Epithelial cell of proximal tubule (primary cell): ENCODE data around the gene FOXA3. TPM values are rescaled to one million over a fixed set of nuclear protein-coding genes. Genes with fewer than 3 reads are reported as not detected.

ENCODE experiments used
- DNase-seq: peaks from one replicate; pipeline ENCODE4 v3.0.0-alpha.2; 2011; ENCODE audit warnings: low read depth
- H3K4me3 ChIP-seq: 2 replicates; pipeline ENCODE4 v1.5.1; 2011; ENCODE audit warnings: low read depth, mild to moderate bottlenecking, low read length
- CTCF ChIP-seq: conservative IDR thresholded peaks from 2 replicates; pipeline ENCODE4 v1.5.1; 2012; ENCODE audit warnings: low read depth, mild to moderate bottlenecking, low read length
- total RNA-seq: library from RNA; depleted of rRNA; stranded (reverse); fragments of >200 nt; gene quantifications from 2 replicates; pipeline ENCODE4 v1.2.3, GENCODE V29; 2015

FOXA3 gene
- total RNA-seq, 1 donor from 2014 or later = 2.8 TPM

GRCh38 chr19:45852145-45852750 lies 11.9 kb upstream of the FOXA3 start:
- DNase-seq = no peak
- no peak overlapping the region for H3K4me3 ChIP-seq

GRCh38 chr19:45852983-45853382 lies 11.1 kb upstream of the FOXA3 start:
- DNase-seq = no peak
- TF ChIP-seq CTCF = no peak
- no peak overlapping the region for H3K4me3 ChIP-seq

More at GRCh38 chr19:45852145-45852750, 11.9 kb upstream of the FOXA3 start:
- no peak for TF ChIP-seq CTCF

- DNase-seq = no peak
- no peak overlapping the region for H3K4me3 ChIP-seq
- TF ChIP-seq CTCF = no peak
Measured at GRCh38 chr19:45854167-45854778, 9.9 kb upstream of the FOXA3 start.

DNA sequence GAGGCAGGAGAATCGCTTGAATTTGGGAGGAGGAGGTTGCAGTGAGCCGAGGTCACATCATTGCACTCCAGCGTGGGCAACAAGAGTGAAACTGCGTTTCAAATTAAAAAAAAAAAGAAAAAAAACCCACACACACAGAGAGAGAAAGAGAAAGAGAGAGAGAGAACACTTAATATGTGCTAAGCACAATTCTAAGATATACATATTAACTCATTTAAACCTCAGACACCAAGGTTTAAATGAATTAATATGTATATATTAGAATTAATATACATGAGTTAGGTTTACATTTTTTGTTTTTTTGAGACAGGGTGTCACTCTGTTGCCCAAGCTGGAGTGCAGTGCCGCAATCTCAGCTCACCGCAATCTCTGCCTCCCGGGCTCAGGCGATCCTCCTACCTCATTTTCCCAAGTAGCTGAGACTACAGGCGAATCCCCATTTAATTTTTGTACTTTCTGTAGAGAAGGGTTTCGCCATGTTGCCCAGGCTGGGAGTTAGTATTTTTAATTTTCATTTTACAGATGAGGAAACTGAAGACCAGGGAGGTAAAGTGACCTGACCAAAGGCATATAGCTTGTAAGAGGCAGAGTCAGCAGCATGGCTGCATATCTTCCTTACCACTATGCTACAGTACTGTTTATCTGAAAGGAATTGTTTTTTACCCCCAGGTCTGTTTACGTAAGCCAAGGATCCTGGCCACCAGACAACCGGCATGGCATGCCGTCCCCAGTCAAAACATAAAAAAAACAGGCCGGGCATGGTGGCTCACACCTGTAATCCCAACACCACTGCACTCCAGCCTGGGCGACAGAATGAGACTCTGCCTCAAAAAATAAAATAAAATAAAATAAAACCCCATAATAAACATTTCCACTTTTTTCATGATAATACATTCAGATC lies 3.5 kb upstream of the FOXA3 start:
- no peak overlapping the region for H3K4me3 ChIP-seq
- no peak for TF ChIP-seq CTCF
- DNase-seq = no peak

- no peak for TF ChIP-seq CTCF
- peak overlapping the region; percentile 70 for H3K4me3 ChIP-seq
- no peak for DNase-seq
Measured at GRCh38 chr19:45862271-45862563, 1.9 kb upstream of the FOXA3 start.

DNA sequence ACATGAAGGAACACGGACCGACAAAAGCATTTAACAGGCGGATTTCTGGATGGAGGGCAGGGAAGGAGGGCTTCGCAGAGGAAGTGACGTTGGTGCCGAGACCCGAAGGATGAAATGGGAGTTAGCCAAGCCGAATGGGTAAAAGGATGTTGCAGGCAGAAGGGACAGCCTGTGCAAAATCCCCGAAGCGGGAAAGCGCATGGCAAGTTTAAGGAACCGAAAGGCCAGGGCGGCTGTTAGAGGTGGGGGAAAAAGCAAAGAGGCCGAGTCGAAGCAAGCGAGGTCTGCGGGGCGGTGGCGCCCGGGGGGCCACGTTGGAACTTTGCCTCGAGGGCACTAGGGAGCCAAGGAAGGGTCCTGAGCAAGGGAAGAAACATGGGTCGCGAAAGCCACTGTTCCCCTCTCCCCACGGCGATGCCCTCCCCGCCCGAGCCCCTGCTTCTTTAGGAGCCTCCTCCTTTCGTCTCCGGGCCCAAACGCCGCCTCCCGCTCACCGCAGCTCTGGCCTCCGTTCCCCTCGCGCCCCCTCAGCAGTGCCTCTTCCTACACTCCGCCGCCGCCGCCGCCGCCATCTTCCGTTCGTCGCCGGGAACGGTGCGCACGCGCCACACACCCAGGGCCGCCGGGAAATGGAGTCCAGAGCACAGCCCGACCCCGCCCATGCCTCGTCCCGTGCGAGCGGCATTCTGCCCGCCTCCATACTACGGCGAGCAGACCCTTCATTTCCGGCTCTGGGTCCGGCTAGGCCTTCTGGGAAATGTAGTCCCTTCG lies 1.4 kb upstream of the FOXA3 start, which contains the start of gene SYMPK:
TSS of gene SYMPK (minus strand) at position 584 of the 771 bp plus-strand sequence. CDS start 8,652 bp downstream, outside the sequence.
- TF ChIP-seq CTCF = no peak
- H3K4me3 ChIP-seq = peak within 1 kb of the TSS; percentile 70
- peak; percentile 83 for DNase-seq
